Activated gamma-delta T cell (primary cell): ENCODE measurements around the gene SSTR4.
"Not testable (repeated sequence)": the region's sequence is repeated elsewhere in the genome, so short reads cannot be mapped to it uniquely, and the experiment has no call there.

Experiments used
- DNase-seq: peaks from one replicate; lab custom pipeline; 2025; lab: John Stamatoyannopoulos, UW
- total RNA-seq, 2 donors: gene quantifications; one replicate each; lab custom pipeline; 2026; lab: John Stamatoyannopoulos, UW

Gene SSTR4
- total RNA-seq, result 0 reads per million in 2 donors

GRCh38 chr20:23034721-23035671, at the start of gene SSTR4:
SSTR4 (plus strand) TSS chr20:23035312; CDS start chr20:23035484, 172 bp downstream.
- no peak for DNase-seq

GRCh38 chr20:22986601-22987000, 48.5 kb upstream of the SSTR4 start:
- no peak for DNase-seq

- DNase-seq, result not testable (repeated sequence)
Measured at GRCh38 chr20:22991424-22991823, 43.7 kb upstream of the SSTR4 start.

- no peak for DNase-seq
Measured at GRCh38 chr20:22993823-22994222, 41.3 kb upstream of the SSTR4 start.

- no peak for DNase-seq
Measured at GRCh38 chr20:22995923-22996322, 39.2 kb upstream of the SSTR4 start.

- no peak for DNase-seq
Measured at GRCh38 chr20:22998476-22998875, 36.6 kb upstream of the SSTR4 start.

- no peak for DNase-seq
Measured at GRCh38 chr20:22999756-23000155, 35.4 kb upstream of the SSTR4 start.

GRCh38 chr20:23000232-23000947, 34.7 kb upstream of the SSTR4 start:
- DNase-seq, result no peak

GRCh38 chr20:23002276-23002675, 32.8 kb upstream of the SSTR4 start:
- DNase-seq, result no peak

GRCh38 chr20:23003077-23003635, 32.0 kb upstream of the SSTR4 start:
- no peak for DNase-seq

- DNase-seq, result no peak
Measured at GRCh38 chr20:23003881-23004460, 31.1 kb upstream of the SSTR4 start.

GRCh38 chr20:23005776-23006175, 29.3 kb upstream of the SSTR4 start:
- DNase-seq, result no peak

- DNase-seq, result no peak
Measured at GRCh38 chr20:23007462-23007861, 27.6 kb upstream of the SSTR4 start.

- DNase-seq, result no peak
Measured at GRCh38 chr20:23007886-23008655, 27.0 kb upstream of the SSTR4 start.

GRCh38 chr20:23008667-23009066, 26.4 kb upstream of the SSTR4 start:
- DNase-seq, result no peak

GRCh38 chr20:23009636-23010035, 25.5 kb upstream of the SSTR4 start:
- no peak for DNase-seq

GRCh38 chr20:23010096-23010495, 25.0 kb upstream of the SSTR4 start:
- DNase-seq, result no peak

GRCh38 chr20:23011008-23011721, 23.9 kb upstream of the SSTR4 start:
- DNase-seq, result no peak

GRCh38 chr20:23013429-23013828, 21.7 kb upstream of the SSTR4 start:
- no peak for DNase-seq

- no peak for DNase-seq
Measured at GRCh38 chr20:23017516-23017915, 17.6 kb upstream of the SSTR4 start.

GRCh38 chr20:23018432-23018831, 16.7 kb upstream of the SSTR4 start:
- DNase-seq, result no peak
